OCI-M2 (cell line): ENCODE measurements around the gene GNG14.
"Not testable (repeated sequence)": the region's sequence is repeated elsewhere in the genome, so short reads cannot be mapped to it uniquely, and the experiment has no call there.

Experiments used
- DNase-seq: peaks from one replicate; lab custom pipeline; 2025; ENCODE audit not compliant: unreplicated experiment; lab: John Stamatoyannopoulos, UW

The GNG14 gene

DNA sequence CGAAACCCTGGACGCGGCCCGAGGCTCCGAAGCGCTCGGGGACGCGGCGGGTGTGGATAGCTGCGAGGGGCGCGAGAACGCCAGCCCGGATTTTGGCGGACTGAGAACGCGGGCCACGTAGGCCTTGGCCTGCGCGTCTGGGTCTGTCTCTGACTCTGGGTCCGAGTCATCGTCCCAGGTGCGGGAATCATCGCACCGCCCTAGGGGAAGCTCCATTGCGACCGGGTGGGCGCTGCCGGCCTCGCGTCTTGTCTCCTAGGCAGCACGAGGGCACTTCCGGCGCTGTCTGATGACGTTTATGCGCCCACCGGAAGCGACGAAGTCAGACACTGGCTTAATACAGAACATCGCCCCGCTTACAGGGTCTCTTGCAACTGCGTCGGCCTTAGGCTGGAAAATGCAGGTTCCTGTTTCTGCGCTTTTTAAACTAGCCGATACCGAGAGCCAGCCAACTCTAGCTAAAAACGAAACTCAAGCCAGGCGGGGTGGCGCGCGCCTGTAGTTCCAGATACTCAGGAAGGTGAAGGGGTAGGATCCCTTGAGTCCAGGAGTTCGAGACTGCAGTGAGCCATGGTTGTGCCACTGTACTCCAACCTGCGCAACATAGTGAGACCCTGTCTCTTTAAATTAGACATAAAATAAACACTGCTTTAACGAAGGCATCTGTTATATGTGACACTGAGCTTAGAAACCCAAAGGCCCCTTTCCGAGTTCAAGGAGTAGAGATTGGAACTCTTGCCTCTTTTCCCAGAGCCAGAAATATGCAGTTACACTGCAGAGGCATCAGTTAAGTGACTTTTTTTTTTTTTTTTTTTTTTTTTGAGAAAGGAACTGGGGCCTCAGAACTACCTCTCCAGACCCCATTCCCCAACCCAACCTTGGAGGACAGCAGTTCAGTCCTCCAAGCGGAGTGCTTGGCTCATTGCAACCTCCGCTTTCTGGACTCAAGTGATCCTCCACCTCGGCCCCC lies 8.9 kb downstream of the GNG14 start, which contains the start of gene FBXW9:
Gene FBXW9 (minus strand): TSS at position 266 of the 970 bp plus-strand sequence. CDS start 50 bp downstream, at position 216.
- DNase-seq, result peak; percentile 99

DNA sequence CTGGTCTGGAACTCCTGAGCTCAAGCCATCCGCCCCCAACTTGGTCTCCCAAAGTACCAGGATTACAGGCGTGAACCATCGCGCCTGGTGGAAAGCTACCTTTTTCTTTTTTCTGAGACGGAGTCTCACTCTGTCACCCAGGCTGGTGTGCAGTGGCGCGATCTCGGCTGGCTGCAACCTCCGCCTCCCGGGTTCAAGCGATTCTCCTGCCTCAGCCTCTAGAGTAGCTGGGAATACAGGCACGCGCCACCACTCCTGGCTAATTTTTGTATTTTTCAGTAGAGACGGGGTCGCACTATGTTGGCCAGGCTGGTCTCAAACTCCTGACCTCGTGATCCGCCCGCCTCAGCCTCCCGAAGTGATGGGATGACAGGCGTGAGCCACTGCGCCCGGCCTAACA lies 9.6 kb downstream of the GNG14 start:
- not testable (repeated sequence) for DNase-seq

DNA sequence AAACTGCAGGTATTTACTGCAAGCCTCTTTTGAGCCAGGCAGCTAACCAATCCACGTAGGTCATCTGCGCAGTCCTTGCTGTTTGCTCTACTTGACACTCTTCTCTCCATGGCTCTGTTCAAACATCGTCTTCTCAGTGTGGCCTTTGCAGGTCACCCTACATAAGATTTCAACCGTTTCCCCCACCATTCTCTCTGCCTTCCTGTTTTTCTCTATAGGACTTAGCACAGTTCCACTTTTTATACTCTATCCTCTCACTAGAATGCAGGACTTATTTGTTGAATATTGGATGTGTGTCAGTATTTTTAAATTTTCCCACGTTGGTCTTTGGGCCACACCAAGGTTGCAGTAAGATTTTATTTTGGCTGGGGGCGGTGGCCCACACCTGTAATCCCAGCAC lies 10.3 kb downstream of the GNG14 start:
- DNase-seq, result no peak

DNA sequence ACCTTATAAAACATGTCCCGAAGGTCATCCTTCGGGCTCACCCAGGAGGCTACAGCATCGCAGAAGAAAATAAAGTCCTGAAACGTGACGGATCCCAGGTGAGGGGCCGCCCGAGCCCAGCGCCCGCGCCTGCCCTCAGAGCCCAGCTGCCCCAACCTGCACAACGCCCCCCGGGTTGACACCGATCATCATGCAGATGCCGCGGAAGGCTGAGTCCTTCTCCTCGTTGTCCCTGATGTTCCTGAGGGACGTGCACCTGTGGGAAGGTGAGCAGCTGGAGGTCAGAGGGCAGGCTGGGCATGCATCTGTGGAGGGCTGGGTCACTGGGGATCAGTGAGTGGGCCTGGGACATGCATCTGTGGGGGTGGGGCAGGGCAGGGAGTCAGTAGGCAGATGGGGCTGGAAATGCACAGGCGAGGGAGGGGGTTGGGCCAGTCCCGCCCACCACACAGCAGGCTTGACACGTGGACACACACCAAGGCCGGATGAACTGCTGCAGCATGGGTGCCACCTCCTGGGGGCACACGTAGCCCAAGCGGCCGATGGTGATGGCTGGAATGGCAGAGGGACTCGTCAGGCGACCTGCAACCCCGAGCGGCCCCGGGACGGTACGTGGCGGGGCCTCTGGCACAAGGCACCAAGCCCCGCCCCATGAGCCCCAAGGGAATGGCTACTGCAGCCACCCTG lies 13.9 kb downstream of the GNG14 start:
- DNase-seq, result no peak

DNA sequence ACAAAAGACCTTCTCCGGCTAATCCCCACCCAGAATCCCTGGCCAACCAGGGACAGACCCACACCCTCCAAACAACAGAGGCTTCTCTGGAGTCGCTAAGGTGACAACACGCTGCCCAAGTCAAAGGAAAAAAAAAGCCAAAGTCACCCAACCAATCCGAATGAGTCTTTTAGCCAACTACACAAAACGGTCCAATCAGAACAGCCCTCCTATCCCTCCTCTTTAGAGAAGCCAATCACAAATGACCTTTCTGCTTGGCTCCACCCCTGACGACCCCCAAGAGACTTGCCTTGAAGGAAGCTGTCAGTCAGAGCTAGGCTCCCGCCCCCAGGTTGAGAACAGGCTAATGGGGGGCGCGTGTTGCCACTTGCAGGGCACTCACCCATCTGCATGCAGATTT lies 15.2 kb downstream of the GNG14 start:
- no peak for DNase-seq

DNA sequence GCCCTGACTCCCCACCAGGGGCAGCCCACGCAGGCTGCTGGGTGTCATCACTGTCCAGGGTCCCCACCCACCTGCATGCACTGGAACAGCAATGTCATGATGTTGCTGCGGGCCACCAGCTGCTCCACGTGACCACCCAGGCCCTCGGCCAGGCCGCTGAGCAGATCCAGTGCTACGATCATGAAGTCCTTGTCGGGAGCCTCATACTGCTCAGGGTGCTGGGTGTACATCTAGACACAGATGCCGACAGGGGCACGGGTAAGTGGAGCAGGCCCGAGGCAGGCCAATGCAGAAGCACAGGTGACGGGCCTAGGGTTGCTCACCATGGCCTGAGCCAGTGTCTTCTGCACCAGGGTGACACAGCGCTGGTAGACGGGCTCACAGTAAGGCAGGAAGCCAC lies 17.4 kb downstream of the GNG14 start:
- DNase-seq, result no peak

DNA sequence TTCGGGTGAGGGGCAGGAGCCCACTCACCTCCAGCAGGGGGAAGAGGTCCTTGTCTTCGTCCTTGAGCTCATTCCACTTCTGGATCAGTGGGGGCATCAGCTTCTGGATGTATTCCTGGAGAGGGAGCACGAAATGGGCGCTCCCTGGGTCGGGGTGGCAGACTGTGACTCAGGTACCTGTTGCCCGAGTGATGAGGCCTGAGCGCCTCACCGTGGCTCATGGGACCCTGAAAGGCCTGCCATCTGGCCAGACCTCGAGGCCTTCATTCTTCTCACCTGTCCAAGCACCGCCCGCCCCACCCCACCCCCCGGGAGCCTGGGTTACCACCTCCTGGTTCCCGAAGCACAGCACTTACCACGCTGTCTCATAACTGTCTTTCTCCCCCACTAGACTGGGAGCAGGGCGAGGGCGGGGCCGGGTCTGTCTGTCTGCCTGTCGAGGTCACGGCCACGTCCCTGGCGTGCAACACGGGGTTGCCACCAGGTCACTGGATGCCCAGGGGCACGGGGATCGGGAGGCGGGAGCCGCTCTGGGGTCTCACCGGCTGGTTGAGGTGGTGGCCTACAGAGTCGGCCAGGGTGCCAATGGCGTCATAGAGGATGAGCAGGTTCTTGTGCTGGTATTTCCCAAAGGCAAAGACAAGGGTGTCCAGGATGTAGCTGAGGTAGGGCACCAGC lies 18.0 kb downstream of the GNG14 start:
- no peak for DNase-seq

DNA sequence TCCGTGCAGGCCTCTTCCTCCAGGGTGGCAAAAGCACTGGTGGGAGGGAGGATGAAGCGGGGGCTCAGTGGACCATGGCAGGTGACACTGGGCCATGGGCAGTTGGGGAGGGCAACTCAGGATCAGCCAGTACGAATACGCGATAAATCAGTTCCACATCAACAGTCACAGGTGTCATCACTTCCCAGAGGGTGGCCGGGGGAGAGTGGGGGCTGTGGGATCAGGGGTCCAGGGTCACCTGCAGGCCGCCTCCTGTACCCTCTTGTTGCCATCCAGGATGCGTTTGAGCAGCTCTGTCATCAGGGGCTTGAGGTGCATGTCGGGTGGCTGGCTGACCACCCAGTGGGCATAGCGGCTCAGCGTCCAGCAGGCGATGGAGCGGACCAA lies 18.5 kb downstream of the GNG14 start:
- DNase-seq, result no peak

DNA sequence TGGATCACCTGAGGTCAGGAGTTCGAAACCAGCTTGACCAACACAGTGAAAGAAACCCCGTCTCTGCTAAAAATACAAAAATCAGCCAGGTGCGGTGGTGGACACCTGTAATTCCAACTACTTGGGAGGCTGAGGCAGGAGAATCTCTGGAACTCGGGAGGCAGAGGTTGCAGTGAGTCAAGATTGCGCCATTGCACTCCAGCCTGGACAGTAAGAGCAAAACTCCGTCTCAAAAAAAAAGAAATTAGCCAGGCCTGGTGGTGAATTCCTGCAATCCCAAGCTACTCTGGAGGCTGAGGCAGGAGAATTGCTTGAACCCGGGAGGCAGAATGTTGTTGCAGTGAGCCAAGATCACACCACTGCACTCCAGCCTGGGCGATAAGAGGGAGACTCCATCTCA lies 20.8 kb downstream of the GNG14 start:
- no peak for DNase-seq

DNA sequence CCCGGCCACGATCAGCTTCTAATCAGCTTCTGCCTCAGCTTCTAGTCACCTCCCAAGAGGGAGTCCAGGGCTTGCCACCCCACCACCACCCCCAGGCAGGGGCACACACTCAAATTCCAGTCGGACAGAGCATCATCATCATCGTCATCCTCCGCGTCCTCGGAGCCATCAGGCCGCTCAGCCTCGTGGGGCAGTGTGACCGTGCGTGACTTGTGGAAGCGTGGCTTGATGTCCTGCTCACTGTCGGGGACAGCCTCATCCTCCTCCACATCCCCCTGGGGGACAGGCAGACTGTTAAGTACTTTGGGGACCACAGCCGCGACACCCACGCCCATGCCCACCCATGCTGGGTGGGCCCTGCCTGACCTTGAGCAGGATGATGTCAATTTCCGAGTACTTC lies 23.4 kb downstream of the GNG14 start:
- DNase-seq, result no peak

DNA sequence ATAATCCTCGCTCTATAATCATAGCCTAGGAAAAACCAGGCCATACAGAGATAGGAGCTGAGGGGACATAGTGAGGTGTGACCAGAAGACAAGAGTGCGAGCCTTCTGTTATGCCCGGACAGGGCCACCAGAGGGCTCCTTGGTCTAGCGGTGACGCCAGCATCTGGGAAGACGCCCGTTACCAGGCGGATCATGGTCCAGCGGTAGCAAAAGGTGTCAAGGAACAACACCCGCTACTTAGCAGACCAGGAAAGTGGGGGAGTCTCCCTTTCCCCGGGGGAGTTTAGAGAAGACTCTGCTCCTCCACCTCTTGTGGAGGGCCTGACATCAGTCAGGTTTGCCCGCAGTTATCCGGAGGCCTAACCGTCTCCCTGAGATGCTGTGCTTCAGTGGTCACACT lies 24.3 kb downstream of the GNG14 start:
- DNase-seq, result not testable (repeated sequence)

DNA sequence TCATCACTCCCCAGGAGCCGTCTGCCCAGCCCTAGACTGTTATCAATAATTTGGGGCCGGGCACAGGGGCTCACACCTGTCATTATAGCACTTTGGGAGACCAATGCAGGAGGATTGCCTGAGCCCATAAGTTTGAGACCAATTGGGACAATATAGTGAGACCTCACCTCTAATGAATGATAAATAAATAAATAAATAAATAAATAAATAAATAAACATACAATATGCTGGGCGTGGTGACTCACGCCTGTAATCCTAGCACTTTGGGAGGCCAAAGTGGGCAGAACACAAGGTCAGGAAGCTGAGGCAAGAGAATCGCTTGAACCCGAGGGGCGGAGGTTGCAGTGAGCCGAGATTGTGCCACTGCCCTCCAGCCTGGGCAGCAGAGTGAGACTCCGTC lies 25.5 kb downstream of the GNG14 start:
- not testable (repeated sequence) for DNase-seq

DNA sequence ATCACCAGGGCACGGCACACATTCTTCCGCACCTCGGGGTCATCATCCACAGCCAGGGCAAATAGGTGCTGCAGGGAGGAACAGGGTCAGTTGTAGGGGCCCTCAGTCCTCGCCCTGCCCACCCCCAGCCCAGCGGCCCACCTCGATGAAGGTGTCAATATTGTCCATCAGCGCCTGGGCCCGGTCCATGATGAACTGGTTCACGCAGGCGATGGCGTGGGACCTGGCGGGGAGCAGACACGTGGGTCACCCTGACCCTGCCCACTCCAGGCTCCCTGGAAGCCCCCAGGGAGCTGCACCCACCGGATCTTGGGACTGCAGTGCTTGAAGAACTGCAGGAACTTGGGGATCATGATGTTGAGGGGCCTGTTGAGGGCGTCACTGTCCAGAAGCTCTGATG lies 27.3 kb downstream of the GNG14 start:
- DNase-seq, result no peak

DNA sequence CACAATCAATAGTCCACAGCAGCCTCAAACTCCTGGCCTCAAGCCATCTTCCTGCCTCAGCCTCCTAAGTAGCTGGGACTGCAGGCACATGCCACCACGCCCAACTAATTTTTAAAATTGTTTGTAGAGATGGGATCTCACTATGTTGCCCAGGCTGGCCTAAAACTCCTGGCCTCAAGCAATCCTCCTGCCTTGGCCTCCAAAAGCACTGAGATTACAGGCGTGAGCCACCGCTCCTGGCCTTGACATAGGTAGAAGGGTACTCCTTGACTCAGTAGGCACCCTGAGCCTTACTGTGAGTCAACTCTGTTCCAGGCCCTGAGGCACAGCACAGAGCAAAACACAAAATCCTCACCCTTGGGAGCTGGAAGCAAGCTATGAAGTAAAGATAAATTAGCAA lies 28.1 kb downstream of the GNG14 start:
- DNase-seq, result no peak

DNA sequence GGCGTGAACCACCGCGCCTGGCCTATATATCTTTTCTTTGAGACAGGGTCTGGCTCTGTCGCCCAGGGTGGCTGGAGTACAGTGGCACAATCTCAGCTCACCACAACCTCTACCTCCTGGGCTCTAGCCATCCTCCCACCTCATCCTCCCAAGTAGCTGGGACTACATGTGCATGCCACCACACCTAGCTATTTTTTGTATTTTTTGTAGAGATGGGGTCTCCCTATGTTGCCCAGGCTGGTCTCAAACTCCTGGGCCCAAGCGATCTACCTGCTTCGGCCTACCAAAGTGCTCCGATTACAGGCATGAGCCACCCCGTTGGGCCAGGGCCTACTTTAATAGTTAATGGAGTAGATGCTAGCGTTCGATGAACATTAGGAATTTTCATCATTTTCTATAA lies 32.5 kb downstream of the GNG14 start:
- DNase-seq, result no peak

DNA sequence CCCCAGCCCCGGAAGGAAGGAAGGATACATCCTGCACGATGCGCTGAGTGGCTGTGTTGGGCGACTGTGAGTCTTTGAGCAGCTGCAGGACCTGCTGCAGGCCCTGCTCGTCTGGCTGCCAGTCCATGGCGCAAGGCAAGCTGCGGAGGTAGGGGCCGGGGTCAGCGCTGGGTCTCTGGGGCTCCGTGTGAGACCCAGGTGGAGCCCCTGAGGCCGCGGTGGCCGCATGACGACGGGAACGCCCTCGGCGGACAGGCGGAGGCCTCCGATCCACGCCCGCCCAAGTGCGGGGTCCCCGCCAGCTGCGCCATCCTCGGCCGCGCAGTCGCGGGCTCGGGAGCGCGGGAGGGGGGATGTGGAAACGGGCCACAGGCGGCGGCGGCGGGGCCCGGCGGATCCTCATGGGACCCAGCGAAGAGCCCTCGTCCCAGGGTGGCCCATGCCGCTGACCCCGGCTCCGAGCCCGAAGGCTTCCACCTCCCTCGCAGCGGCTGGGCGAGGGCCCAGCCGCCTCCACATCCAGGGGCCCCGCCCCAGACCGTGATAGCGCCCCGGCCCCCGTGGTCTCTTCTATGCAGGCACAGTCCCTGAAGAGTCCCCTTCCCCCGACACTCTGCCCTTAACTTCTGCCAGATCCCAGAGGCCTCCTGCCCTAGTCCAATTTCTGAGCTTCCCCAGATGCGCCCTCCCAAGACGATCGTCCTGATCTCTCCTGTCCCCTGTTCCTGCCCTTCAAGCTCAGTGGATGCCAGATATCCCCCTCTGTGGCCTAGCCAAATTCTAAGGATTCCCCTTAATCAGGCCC lies 33.3 kb downstream of the GNG14 start:
- DNase-seq, result no peak

DNA sequence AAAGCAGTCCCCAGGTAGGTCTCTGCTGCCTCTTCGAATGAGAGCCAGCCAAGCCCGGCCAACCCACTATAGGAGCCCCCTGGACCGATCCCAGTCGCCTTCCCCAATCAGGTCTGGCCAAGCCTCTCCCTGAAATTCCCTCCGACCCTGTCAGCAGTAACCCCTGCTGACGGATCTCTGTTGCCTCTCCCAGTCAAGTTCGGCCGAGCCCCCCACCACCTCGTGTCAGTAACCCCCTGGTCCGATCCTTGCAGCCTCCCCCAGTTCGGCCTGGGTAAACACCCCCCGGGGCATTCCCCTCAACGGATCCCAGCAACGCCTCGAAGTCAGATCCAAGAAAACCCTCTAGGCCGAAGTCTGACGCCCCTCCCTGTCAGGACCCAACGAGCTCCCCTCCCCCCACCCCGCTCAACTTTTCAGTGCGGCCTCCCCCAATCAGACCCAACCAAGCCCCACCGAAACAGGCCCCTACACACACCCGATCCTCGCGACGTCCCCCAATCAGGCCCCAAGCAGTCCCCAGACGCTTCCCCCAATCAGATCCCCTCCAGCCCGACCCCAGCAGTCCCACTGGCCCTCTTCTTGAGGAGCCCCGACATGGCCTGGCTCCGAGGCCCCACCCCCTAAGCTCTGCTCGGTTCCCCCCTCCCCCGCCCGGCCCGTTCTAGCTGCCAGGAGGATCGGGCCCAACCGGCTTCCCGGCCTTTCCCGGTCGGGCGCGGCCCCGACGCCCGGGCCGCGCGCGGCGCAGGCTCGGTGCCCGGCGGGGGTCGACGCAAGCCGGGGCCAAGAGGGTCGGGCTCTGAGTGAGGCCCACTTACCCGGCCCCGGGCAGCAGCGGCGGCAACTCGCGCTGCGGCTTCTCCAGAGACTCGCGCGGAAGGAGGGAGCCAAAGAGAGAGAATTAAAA lies 34.1 kb downstream of the GNG14 start:
- DNase-seq, result no peak

DNA sequence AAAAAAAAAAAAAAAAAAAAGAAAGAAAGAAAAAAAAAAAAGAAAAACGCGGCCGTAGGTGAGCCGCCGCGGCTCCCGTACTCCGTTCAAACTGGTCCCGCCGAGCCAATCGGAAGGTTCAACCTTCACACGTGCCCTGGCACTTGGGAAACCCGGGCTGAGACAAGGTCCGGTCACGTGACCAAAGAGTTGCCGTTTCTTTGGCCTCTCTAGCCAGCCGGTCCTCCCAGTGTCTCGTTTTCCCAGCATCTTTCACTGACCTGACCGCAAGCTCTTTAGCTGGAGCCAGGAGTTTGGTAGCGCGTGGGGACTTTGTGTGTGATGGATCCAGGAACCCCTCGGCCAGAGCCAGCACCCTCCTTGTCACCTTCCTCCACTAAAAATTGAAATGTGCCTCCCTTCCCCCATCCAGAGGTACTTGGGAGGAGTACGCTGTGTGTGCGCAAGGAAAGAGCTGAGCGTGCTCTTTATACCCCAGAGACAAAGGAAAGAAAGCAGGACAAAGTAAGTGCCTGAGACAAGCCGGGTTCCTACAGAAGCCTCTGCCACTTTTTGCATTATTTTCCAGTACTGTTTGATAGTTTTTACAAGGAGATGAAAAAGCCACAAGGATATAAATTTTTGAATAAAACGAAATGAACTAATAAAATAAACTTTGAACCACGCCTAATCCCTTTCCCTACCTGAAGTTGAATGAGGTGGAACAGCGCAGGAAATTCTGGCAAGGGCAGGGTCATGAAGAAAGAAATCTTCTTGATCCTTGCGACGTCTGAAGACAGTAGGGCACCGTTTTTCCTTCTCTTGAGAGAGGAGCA lies 35.0 kb downstream of the GNG14 start:
- peak; percentile 99 for DNase-seq

DNA sequence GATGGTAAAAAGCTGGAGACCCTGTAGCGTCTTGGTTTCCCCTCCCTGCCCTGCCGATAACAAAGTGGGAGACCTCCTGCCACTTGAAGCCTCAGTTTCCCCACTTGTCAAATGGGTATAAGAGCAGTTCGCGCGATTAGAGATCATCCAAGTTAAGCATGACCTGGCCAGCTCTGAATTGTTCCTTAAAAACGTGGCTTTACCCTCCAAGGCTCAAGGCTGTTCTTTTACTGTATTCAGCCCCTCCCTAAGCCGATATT lies 35.5 kb downstream of the GNG14 start:
- DNase-seq, result no peak
